Measurements from ENCODE around the gene EXOC6B. TPM values are rescaled to one million over a fixed set of nuclear protein-coding genes. Genes with fewer than 3 reads are reported as not detected.

EXOC6B gene
- total RNA-seq, 1 experiment from 2014 or later: 33.7 TPM

DNA sequence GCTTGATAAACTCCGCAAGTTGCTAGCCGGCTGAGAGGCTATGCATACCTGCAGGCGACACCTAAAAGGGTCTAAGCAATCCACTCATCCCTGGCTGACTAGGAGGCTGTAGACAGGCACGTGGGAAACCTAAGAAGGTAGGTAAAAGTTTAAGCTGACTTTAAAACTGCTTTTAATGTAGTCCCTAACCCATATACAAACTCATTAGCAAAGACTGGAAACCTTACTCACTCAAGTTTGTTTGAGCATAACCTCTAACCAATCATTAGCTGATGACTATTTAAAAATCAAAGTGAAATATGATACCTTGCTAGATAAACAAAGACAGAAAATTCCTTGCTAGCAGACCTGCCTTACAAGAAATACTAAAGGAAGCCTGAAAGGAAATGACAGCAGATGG is 106.4 kb downstream of the EXOC6B start (continued):
- TF ChIP-seq, protein P1, sequence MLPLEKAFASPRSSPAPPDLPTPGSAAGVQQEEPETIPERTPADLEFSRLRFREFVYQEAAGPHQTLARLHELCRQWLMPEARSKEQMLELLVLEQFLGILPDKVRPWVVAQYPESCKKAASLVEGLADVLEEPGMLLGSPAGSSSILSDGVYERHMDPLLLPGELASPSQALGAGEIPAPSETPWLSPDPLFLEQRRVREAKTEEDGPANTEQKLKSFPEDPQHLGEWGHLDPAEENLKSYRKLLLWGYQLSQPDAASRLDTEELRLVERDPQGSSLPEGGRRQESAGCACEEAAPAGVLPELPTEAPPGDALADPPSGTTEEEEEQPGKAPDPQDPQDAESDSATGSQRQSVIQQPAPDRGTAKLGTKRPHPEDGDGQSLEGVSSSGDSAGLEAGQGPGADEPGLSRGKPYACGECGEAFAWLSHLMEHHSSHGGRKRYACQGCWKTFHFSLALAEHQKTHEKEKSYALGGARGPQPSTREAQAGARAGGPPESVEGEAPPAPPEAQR (CRISPR knock-in tag; IDR thresholded peaks at IDR 0.05): no peak
- TF ChIP-seq, protein P2, sequence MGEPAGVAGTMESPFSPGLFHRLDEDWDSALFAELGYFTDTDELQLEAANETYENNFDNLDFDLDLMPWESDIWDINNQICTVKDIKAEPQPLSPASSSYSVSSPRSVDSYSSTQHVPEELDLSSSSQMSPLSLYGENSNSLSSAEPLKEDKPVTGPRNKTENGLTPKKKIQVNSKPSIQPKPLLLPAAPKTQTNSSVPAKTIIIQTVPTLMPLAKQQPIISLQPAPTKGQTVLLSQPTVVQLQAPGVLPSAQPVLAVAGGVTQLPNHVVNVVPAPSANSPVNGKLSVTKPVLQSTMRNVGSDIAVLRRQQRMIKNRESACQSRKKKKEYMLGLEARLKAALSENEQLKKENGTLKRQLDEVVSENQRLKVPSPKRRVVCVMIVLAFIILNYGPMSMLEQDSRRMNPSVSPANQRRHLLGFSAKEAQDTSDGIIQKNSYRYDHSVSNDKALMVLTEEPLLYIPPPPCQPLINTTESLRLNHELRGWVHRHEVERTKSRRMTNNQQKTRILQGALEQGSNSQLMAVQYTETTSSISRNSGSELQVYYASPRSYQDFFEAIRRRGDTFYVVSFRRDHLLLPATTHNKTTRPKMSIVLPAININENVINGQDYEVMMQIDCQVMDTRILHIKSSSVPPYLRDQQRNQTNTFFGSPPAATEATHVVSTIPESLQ (CRISPR knock-in tag; IDR thresholded peaks at IDR 0.05): no peak
- no peak for TF ChIP-seq ETV6 (CRISPR knock-in tag; IDR thresholded peaks at IDR 0.05)
- TF ChIP-seq, protein P3, sequence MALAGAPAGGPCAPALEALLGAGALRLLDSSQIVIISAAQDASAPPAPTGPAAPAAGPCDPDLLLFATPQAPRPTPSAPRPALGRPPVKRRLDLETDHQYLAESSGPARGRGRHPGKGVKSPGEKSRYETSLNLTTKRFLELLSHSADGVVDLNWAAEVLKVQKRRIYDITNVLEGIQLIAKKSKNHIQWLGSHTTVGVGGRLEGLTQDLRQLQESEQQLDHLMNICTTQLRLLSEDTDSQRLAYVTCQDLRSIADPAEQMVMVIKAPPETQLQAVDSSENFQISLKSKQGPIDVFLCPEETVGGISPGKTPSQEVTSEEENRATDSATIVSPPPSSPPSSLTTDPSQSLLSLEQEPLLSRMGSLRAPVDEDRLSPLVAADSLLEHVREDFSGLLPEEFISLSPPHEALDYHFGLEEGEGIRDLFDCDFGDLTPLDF (CRISPR knock-in tag; IDR thresholded peaks at IDR 0.05): no peak

DNA sequence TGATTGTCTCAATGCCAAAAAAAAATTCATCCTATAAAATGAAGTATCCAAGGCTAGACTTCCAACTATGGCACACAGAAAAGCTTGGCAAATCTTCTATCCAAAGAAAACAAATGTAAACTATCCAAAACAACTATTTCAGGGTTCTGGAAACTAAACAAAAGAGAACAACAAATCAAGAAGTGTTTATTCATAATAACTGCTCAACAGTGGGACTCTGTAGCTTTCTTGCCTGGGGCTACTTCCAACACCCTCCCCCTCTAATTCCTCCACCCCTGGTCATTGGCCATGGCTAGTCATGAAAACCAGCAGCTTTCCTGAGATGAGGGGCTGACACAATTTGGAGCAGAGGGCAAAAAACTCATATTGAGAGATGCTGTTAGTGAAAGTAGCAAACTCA is 107.0 kb downstream of the EXOC6B start:
- TF ChIP-seq TCF7 (CRISPR knock-in tag; IDR thresholded peaks at IDR 0.05; ENCODE audit: low read depth) (no peak), SMAD3 (CRISPR knock-in tag; IDR thresholded peaks at IDR 0.05; ENCODE audit: borderline replicate concordance) (no peak), IRF2 (CRISPR knock-in tag; IDR thresholded peaks at IDR 0.05; ENCODE audit: borderline replicate concordance, low read depth) (no peak)
- TF ChIP-seq, protein P4, sequence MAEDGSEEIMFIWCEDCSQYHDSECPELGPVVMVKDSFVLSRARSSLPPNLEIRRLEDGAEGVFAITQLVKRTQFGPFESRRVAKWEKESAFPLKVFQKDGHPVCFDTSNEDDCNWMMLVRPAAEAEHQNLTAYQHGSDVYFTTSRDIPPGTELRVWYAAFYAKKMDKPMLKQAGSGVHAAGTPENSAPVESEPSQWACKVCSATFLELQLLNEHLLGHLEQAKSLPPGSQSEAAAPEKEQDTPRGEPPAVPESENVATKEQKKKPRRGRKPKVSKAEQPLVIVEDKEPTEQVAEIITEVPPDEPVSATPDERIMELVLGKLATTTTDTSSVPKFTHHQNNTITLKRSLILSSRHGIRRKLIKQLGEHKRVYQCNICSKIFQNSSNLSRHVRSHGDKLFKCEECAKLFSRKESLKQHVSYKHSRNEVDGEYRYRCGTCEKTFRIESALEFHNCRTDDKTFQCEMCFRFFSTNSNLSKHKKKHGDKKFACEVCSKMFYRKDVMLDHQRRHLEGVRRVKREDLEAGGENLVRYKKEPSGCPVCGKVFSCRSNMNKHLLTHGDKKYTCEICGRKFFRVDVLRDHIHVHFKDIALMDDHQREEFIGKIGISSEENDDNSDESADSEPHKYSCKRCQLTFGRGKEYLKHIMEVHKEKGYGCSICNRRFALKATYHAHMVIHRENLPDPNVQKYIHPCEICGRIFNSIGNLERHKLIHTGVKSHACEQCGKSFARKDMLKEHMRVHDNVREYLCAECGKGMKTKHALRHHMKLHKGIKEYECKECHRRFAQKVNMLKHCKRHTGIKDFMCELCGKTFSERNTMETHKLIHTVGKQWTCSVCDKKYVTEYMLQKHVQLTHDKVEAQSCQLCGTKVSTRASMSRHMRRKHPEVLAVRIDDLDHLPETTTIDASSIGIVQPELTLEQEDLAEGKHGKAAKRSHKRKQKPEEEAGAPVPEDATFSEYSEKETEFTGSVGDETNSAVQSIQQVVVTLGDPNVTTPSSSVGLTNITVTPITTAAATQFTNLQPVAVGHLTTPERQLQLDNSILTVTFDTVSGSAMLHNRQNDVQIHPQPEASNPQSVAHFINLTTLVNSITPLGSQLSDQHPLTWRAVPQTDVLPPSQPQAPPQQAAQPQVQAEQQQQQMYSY (CRISPR knock-in tag; IDR thresholded peaks at IDR 0.05): no peak
- TF ChIP-seq, protein P5, sequence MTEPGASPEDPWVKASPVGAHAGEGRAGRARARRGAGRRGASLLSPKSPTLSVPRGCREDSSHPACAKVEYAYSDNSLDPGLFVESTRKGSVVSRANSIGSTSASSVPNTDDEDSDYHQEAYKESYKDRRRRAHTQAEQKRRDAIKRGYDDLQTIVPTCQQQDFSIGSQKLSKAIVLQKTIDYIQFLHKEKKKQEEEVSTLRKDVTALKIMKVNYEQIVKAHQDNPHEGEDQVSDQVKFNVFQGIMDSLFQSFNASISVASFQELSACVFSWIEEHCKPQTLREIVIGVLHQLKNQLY (CRISPR knock-in tag; IDR thresholded peaks at IDR 0.05): no peak
- Mint-ChIP-seq H3K4me3 (peak overlapping the region; percentile 36), H3K36me3 (no peaks in the 10 kb centered on the region), H3K27me3 (ENCODE audit: low read depth) (no peaks in the 10 kb centered on the region), H3K27ac (peak overlapping the region; percentile 91), H3K4me1 (peaks cover 37% of the 10 kb centered on the region), H3K9me3 (no peaks in the 10 kb centered on the region)
- POLR2A ChIA-PET: no interaction called here
- ATAC-seq: peak; percentile 53
- CTCF ChIA-PET: interaction anchor here (1.8 kb wide), 1 partner anchor 144 kb away, joined by 6 read pairs; no protein-coding TSS in a partner anchor
- DNase-seq (ENCODE audit: low spot score): no peak

DNA sequence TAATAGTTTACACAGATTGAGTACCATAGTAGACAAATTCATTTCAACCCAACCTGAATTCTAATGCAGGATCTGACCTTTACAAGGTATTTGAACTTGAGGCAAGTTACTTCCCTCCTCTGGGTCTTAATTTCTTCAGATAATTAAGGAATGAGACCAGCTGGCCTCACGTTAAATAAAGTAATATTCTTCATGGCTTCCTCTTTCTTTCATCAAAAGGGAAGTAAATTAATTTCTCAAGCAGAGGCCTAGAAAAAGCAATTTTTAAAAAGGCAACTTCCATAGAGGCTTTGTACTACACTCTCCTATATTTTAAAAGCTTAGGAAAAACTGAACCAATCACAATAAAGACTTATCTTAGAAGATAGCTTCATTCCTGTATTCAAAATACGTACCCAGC is 109.2 kb downstream of the EXOC6B start:
- CTCF ChIA-PET: no interaction called here

More for the DNA sequence above, 109.2 kb downstream of the EXOC6B start:
- no peaks in the 10 kb centered on the region for H3K36me3 Mint-ChIP-seq
- H3K9me3 Mint-ChIP-seq: no peaks in the 10 kb centered on the region
- ATAC-seq: no peak
- no peak overlapping the region for H3K27ac Mint-ChIP-seq
- POLR2A ChIA-PET: no interaction called here
- H3K27me3 Mint-ChIP-seq (ENCODE audit: low read depth): no peaks in the 10 kb centered on the region
- TF ChIP-seq GTF2I (CRISPR knock-in tag; conservative IDR thresholded peaks at IDR 0.05) (no peak), NR3C1 (CRISPR knock-in tag; conservative IDR thresholded peaks at IDR 0.05; ENCODE audit: low read depth) (no peak), OVOL2 (CRISPR knock-in tag; IDR thresholded peaks at IDR 0.05; ENCODE audit: borderline replicate concordance) (no peak), SMAD3 (CRISPR knock-in tag; IDR thresholded peaks at IDR 0.05; ENCODE audit: borderline replicate concordance) (no peak), ELF4 (CRISPR knock-in tag; IDR thresholded peaks at IDR 0.05; ENCODE audit: low read depth) (no peak), TCF7 (CRISPR knock-in tag; IDR thresholded peaks at IDR 0.05; ENCODE audit: low read depth) (no peak), ZNF263 (CRISPR knock-in tag; IDR thresholded peaks at IDR 0.05; ENCODE audit: low read depth) (no peak), ZNF317 (CRISPR knock-in tag; IDR thresholded peaks at IDR 0.05; ENCODE audit: borderline replicate concordance, low read depth) (no peak)
- TF ChIP-seq, protein P6, sequence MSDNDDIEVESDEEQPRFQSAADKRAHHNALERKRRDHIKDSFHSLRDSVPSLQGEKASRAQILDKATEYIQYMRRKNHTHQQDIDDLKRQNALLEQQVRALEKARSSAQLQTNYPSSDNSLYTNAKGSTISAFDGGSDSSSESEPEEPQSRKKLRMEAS (CRISPR knock-in tag; IDR thresholded peaks at IDR 0.05): no peak
- no peak overlapping the region for H3K4me3 Mint-ChIP-seq
- no peak for DNase-seq (ENCODE audit: low spot score)
- H3K4me1 Mint-ChIP-seq: peaks cover 28% of the 10 kb centered on the region
